Psoas muscle (tissue), 8 donors: ENCODE results near the gene CTNND2. TPM values are rescaled to one million over a fixed set of nuclear protein-coding genes. Genes with fewer than 3 reads are reported as not detected.
"Not testable (repeated sequence)": the region's sequence is repeated elsewhere in the genome, so short reads cannot be mapped to it uniquely, and the experiment has no call there.

Source experiments
- ATAC-seq, 4 donors: fragments of 200-7000 bp; cut with Tn5 transposase; one replicate each; pipeline ENCODE4 v1.9.1; 2020; ENCODE audit warnings: moderate library complexity in 3 of 4, mild to moderate bottlenecking in 2 of 4
- DNase-seq, 2 donors: peaks; one replicate each; pipeline ENCODE4 v3.0.0-alpha.2; 2020
- H3K27ac ChIP-seq: fragments of 200-600 bp; one replicate; pipeline ENCODE4 v1.8.0; 2022
- H3K27me3 ChIP-seq, 3 donors: fragments of 200-600 bp in 1 of 3; one replicate each; pipeline versions ENCODE4 v1.6.1 to v1.8.0; 2013 to 2022; ENCODE audit warnings: low read length in 2 of 3, mild to moderate bottlenecking in 2 of 3, moderate library complexity in 1 of 3; ENCODE audit not compliant: insufficient read depth in 3 of 3
- H3K36me3 ChIP-seq, 2 donors: fragments of 200-600 bp in 1 of 2; one replicate each; pipeline versions ENCODE4 v1.6.1 to v1.8.0; 2013 to 2022; ENCODE audit warnings: low read depth in 1 of 2, mild to moderate bottlenecking in 1 of 2, moderate library complexity in 1 of 2; ENCODE audit not compliant: insufficient read depth in 1 of 2
- H3K4me1 ChIP-seq: fragments of 200-600 bp; one replicate; pipeline ENCODE4 v1.8.0; 2022
- H3K4me3 ChIP-seq: fragments of 200-600 bp; one replicate; pipeline ENCODE4 v1.8.0; 2022; ENCODE audit warnings: mild to moderate bottlenecking
- H3K9me3 ChIP-seq: fragments of 200-600 bp; one replicate; pipeline ENCODE4 v1.8.0; 2022
- CTCF ChIP-seq: fragments of 200-600 bp; IDR thresholded peaks from one replicate; pipeline ENCODE4 v1.8.0; 2022; ENCODE audit warnings: antibody characterized with exemption
- WGBS, 3 donors: extraction: QIAGEN DNeasy Blood & Tissue Kit; methylation state at CpG; one replicate each; pipeline versions ENCODE4 v1.1.6 to v1.1.7; 2013; 5-methylcytosine and 5-hydroxymethylcytosine counted together
- intact Hi-C, 2 donors: fragments of 100-400 bp; cut with DNase I; formaldehyde crosslinking; loops; one replicate each; pipeline versions ENCODE4 v1.11.0 to v1.14.2; 2022
- polyA plus RNA-seq, 3 donors: library from polyadenylated mRNA; stranded (reverse); fragments of 200-250 nt; gene quantifications; one replicate each; pipeline ENCODE4 v1.2.3, GENCODE V29; 2013
- total RNA-seq, 4 donors: library from RNA; stranded (reverse); fragmentation: NEBNext Ultra II Directional in 2 of 4; extraction: Animal tissue kit (Norgen Biotek cat#: 25700) in 2 of 4; gene quantifications; one replicate each; pipeline versions ENCODE4 v1.2.1 to v1.2.4, GENCODE V29; 2021 to 2023
- donor health status: healthy with polysubstance abuse.
- donor health status: DM: no; HTN: no; CAD: no; lungs with moderate emphysema.
- donor health status: Bipolar disorder and iron deficiency.
- donor health status: healthy.
- donor health status: DM: yes; HTN: yes; CAD: no.
- donor health status: DM: no; HTN: no; CAD: no.
- donor health status: DM: no; HTN: no; CAD: no.
- donor health status: DM: yes; HTN: yes; CAD: no.

Gene CTNND2
- total and polyA plus RNA-seq, 7 donors: 0.09 to 0.14 (median 0.13) TPM; not detected in 4

GRCh38 chr5:11319836-11320580 lies 584.2 kb downstream of the CTNND2 start:
- no peaks in the 10 kb centered on the region for H3K9me3 ChIP-seq
- no peaks in the 10 kb centered on the region for H3K27me3 ChIP-seq
- intact Hi-C loops: no loop called here
- no peak for DNase-seq
- no peak overlapping the region for H3K4me3 ChIP-seq
- H3K27ac ChIP-seq: no peak overlapping the region
- H3K4me1 ChIP-seq: no peaks in the 10 kb centered on the region
- no peak for ATAC-seq
- TF ChIP-seq CTCF: no peak
- 40 to 46% (median 42%) methylated on average over 7 of the region's 7 CpGs for WGBS, 3 donors
- no peaks in the 10 kb centered on the region for H3K36me3 ChIP-seq

DNA sequence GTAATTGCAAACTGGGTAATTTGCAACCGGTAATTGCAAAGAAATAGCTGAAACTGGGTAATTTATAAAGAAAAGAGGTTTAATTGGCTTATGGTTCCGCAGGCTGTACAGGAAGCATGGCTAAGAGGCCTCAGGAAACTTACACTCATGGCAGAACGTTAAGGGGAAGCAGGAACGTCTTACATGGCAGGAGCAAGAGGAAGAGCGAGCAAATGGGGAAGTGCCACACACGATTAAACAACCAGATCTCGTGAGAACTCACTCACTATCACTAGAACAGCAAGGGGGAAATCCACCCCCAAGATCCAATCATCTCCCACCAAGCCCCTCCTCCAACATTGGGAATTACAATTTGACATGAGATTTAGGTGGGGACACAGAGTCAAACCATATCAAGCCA lies 590.6 kb downstream of the CTNND2 start:
- 72 to 81% (median 78%) methylated on average over 7 of the region's 7 CpGs for WGBS, 3 donors
- H3K27me3 ChIP-seq, H3K27ac ChIP-seq, intact Hi-C loops, H3K36me3 ChIP-seq, ATAC-seq, H3K4me1 ChIP-seq, DNase-seq, H3K9me3 ChIP-seq, H3K4me3 ChIP-seq: not testable (repeated sequence)

DNA sequence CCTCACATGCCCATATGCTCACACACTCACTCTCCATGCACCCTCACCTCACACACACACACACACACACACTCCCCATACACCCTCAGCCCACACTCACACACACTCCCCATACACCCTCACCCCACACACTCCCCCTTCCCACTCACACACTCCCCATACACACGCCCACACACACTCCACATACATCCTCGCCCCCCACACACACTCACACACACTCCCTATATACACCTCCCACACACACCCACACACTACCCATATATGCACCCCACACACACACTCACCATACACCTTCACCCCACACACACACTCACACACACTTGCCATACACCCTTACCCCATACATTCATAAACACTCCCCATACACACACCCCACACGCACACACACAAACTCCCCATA lies 592.5 kb downstream of the CTNND2 start:
- no peaks in the 10 kb centered on the region for H3K9me3 ChIP-seq
- WGBS, 3 donors: 92 to 96% (median 92%) methylated on average over 3 of the region's 3 CpGs
- no peaks in the 10 kb centered on the region for H3K4me1 ChIP-seq
- no peak for ATAC-seq
- no peak for DNase-seq
- H3K27me3 ChIP-seq: no peaks in the 10 kb centered on the region
- H3K27ac ChIP-seq: no peak overlapping the region
- H3K36me3 ChIP-seq: no peaks in the 10 kb centered on the region
- intact Hi-C loops: no loop called here
- no peak for TF ChIP-seq CTCF
- H3K4me3 ChIP-seq: no peak overlapping the region

- Histone ChIP-seq H3K36me3 (no peaks in the 10 kb centered on the region), H3K27me3 (no peaks in the 10 kb centered on the region), H3K4me3 (no peak overlapping the region), H3K27ac (no peak overlapping the region), H3K9me3 (no peaks in the 10 kb centered on the region), H3K4me1 (no peaks in the 10 kb centered on the region)
- no peak for TF ChIP-seq CTCF
- 91 to 100% (median 92%) methylated on average over 1 of the region's 1 CpG for WGBS, 3 donors
- ATAC-seq: no peak
- intact Hi-C loops: no loop called here
- DNase-seq: no peak
These were observed 593.0 kb downstream of the CTNND2 start for GRCh38 chr5:11311272-11311671.

GRCh38 chr5:11310158-11310557 lies 594.1 kb downstream of the CTNND2 start:
- ATAC-seq: no peak

More at GRCh38 chr5:11310158-11310557, 594.1 kb downstream of the CTNND2 start:
- Histone ChIP-seq H3K9me3 (no peaks in the 10 kb centered on the region), H3K4me3 (no peak overlapping the region), H3K4me1 (no peaks in the 10 kb centered on the region), H3K27me3 (no peaks in the 10 kb centered on the region), H3K36me3 (no peaks in the 10 kb centered on the region), H3K27ac (no peak overlapping the region)
- DNase-seq: no peak
- no peak for TF ChIP-seq CTCF
- intact Hi-C loops: no loop called here
- WGBS, 3 donors: 81 to 92% (median 87%) methylated on average over 2 of the region's 2 CpGs
